Heart left ventricle (tissue), 16 donors: ENCODE data around the gene UBAP1L. TPM values are rescaled to one million over a fixed set of nuclear protein-coding genes. Genes with fewer than 3 reads are reported as not detected.

Experiments
- ATAC-seq, 4 donors: fragments of 200-7000 bp; cut with Tn5 transposase; one replicate each; pipeline ENCODE4 v1.9.1; 2020 to 2022; ENCODE audit warnings: moderate library complexity in 4 of 4, mild to moderate bottlenecking in 3 of 4, moderate number of reproducible peaks in 1 of 4
- DNase-seq, 5 donors: peaks; one replicate each; pipeline ENCODE4 v3.0.0-alpha.2; 2020
- H3K27ac ChIP-seq, 12 donors: fragments of 200-600 bp; sonication (generic) in 4 of 12; one replicate each; pipeline versions ENCODE4 v1.5.0 to v1.8.0; 2016 to 2022; ENCODE audit warnings: mild to moderate bottlenecking in 2 of 12
- H3K27me3 ChIP-seq, 9 donors: fragments of 200-600 bp; sonication (generic) in 2 of 9; one replicate each; pipeline versions ENCODE4 v1.5.1 to v1.8.0; 2016 to 2022; ENCODE audit warnings: mild to moderate bottlenecking in 3 of 9
- H3K36me3 ChIP-seq, 9 donors: fragments of 200-600 bp; sonication (generic) in 2 of 9; one replicate each; pipeline versions ENCODE4 v1.5.0 to v1.8.0; 2018 to 2022; ENCODE audit warnings: mild to moderate bottlenecking in 2 of 9
- H3K4me1 ChIP-seq, 12 donors: fragments of 200-600 bp; sonication (generic) in 4 of 12; one replicate each; pipeline versions ENCODE4 v1.5.0 to v1.8.0; 2016 to 2022; ENCODE audit warnings: mild to moderate bottlenecking in 3 of 12
- H3K4me3 ChIP-seq, 12 donors: fragments of 200-600 bp; sonication (generic) in 4 of 12; one replicate each; pipeline versions ENCODE4 v1.5.0 to v1.8.0; 2017 to 2022; ENCODE audit warnings: mild to moderate bottlenecking in 9 of 12, moderate library complexity in 4 of 12
- H3K9me3 ChIP-seq, 12 donors: fragments of 200-600 bp; sonication (generic) in 4 of 12; one replicate each; pipeline versions ENCODE4 v1.5.0 to v1.8.0; 2016 to 2022; ENCODE audit warnings: mild to moderate bottlenecking in 1 of 12
- POLR2A ChIP-seq, 2 donors: fragments of 450-650 bp; IDR thresholded peaks; one replicate each; pipeline ENCODE4 v1.6.1; 2017; ENCODE audit warnings: antibody characterized with exemption in 2 of 2, mild to moderate bottlenecking in 2 of 2, moderate library complexity in 2 of 2
- WGBS, 4 donors: extraction: QIAGEN DNeasy Blood & Tissue Kit in 2 of 4; methylation state at CpG; one replicate each; pipeline versions ENCODE4 v1.1.5 to v1.1.7; 2013 to 2018; 5-methylcytosine and 5-hydroxymethylcytosine counted together
- intact Hi-C, 10 donors: fragments of 100-400 bp; cut with DNase I; formaldehyde crosslinking; loops; one replicate each; pipeline versions ENCODE4 v1.11.1 to v1.14.2; 2022
- polyA plus RNA-seq, 2 donors: library from polyadenylated mRNA; stranded (reverse); fragments of 200-250 nt; gene quantifications; one replicate each; pipeline ENCODE4 v1.2.3, GENCODE V29; 2013
- total RNA-seq, 9 donors: library from RNA; depleted of rRNA in 2 of 9; stranded (reverse); fragments of >200 nt in 2 of 9; fragmentation: NEBNext Ultra II Directional in 3 of 9; extraction: Animal tissue kit (Norgen Biotek cat#: 25700) in 3 of 9; gene quantifications; one replicate each; pipeline versions ENCODE4 v1.1.0 to v1.2.4, GENCODE V29; 2016 to 2023
- TF ChIP-seq, protein P1 (sequence below), 12 donors: fragments of 200-600 bp; sonication (generic) in 4 of 12; IDR thresholded peaks; one replicate each; pipeline versions ENCODE4 v1.5.0 to v1.8.0; 2018 to 2022; ENCODE audit warnings: antibody characterized with exemption in 12 of 12, mild to moderate bottlenecking in 5 of 12
- donor health status: ischemic (EF 13 %, LVEDD 7.1; RV severe dilation, severe dysfunction).
- donor health status: healthy with polysubstance abuse.
- donor health status: DM: no; HTN: yes; CAD: no.
- donor health status: DM: no; HTN: no; CAD: no.
- donor health status: ischemic (EF 25% LVEDD 6.9; RV normal size, moderate dysfunction).
- donor health status: ischemic (EF 25% LVEDD 5.7; RV mildly dilated, moderate dysfunction).
- donor health status: healthy.
- donor health status: DM: yes; HTN: yes; CAD: no.
- donor health status: ischemic (EF 35%, LVEDD 5.7; RV mildly dilated, moderate dysfunction).
- donor health status: nonischemic (EF 11% LVEDD 7.7; RV severe dilation, severe dysfunction).
- donor health status: DM: yes; HTN: yes; CAD: no.
- donor health status: PGD.
- donor health status: ischemic (EF 29% LVEDD 5.4; RV normal size, mild dysfunction).
- donor health status: nonischemic (EF 23%, LVEDD 6.1; RV moderate dilation, normal function).

Gene UBAP1L
- total and polyA plus RNA-seq, 11 donors, result 0.51 to 2.2 (median 1.3) TPM

DNA sequence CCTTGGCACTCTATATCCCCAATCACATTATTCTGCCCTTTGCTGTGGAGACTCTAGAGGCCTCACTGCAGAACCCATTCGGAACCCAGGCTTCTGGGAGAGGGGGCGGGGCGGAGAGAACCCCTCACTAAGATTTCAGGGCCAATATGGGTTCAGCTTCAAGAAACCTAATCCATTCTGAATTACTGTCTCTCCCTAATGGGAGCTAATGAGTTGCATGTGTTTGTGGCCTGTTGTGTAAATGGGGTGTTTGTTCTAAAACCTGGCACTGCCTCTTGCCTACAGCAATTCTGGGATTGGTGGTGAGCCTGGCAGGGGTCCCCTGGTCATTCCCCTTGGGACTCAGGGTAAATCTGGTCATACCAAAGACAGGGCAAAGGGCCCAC is 46.6 kb downstream of the UBAP1L start:
- 78 to 86% (median 81%) methylated on average over 3 of the region's 3 CpGs for WGBS, 4 donors
- H3K27me3 ChIP-seq, result peaks cover 0 to 23% (median 0%) of the 10 kb centered on the region in 9 donors
- no peak for TF ChIP-seq POLR2A (IDR thresholded peaks at IDR 0.05)
- TF ChIP-seq, protein P1, sequence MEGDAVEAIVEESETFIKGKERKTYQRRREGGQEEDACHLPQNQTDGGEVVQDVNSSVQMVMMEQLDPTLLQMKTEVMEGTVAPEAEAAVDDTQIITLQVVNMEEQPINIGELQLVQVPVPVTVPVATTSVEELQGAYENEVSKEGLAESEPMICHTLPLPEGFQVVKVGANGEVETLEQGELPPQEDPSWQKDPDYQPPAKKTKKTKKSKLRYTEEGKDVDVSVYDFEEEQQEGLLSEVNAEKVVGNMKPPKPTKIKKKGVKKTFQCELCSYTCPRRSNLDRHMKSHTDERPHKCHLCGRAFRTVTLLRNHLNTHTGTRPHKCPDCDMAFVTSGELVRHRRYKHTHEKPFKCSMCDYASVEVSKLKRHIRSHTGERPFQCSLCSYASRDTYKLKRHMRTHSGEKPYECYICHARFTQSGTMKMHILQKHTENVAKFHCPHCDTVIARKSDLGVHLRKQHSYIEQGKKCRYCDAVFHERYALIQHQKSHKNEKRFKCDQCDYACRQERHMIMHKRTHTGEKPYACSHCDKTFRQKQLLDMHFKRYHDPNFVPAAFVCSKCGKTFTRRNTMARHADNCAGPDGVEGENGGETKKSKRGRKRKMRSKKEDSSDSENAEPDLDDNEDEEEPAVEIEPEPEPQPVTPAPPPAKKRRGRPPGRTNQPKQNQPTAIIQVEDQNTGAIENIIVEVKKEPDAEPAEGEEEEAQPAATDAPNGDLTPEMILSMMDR (IDR thresholded peaks at IDR 0.05), result no peak
- DNase-seq, result no peak
- H3K9me3 ChIP-seq, result no peaks in the 10 kb centered on the region
- H3K27ac ChIP-seq, result peak overlapping the region; percentile 59 to 93 (median 81)
- H3K4me3 ChIP-seq, result peak overlapping the region in 9 of 12 donors; percentile 49 to 79 (median 60)
- intact Hi-C loops, result no loop called here
- no peak for ATAC-seq
- H3K4me1 ChIP-seq, result peaks cover 18 to 79% (median 47%) of the 10 kb centered on the region in 12 donors
- H3K36me3 ChIP-seq, result peaks cover 0 to 4% (median 0%) of the 10 kb centered on the region in 9 donors

DNA sequence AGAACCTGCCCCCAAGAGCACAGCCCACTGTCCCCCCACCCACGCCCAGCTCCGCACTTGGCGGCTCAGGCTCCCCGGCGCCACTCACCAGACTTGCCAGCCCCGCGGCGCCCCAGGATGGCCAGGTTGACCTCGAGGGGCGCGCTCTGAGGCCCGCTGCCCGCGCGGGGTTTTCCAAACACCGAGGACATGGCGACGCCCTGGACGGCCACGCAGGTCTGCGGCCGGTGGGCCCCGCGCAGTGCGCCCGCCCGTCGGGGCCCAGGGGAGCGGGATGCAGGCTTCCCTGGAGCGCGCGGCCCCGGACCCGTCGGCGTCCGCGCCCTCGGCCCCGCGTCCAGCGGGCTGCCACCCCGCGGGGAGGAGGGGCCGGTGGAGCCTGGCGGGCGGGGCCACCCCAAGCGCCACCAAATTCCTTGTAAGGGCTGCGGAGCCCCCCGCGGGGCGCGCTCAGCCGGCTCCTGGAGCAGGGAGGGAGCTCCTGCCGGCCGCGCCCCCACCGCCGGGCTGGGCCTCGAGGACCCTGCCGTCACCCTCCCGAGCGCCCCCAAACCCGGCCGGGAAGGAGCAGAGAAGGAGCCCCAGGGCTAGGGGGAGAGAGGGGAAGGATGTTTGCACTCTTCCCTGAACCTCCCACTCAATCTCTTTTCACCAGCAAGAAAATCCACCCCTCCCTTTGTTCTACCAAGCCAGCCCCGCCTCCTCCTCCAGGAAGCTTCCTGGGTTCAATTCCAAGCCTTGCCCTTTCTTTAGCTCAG is 47.2 kb downstream of the UBAP1L start, which contains the start of gene RASL12:
Gene RASL12, minus strand, starts transcription at position 347 of the 758 bp plus-strand sequence. Its CDS starts 156 bp downstream, at position 191.
- Histone ChIP-seq H3K4me1 (peaks cover 18 to 79% (median 50%) of the 10 kb centered on the region in 12 donors), H3K27me3 (peaks cover 0 to 23% (median 0%) of the 10 kb centered on the region in 9 donors), H3K27ac (peak within 1 kb of the TSS; percentile 59 to 93 (median 81)), H3K9me3 (no peaks in the 10 kb centered on the region), H3K36me3 (peaks cover 0 to 4% (median 0%) of the 10 kb centered on the region in 9 donors), H3K4me3 (peak within 1 kb of the TSS; percentile 18 to 79 (median 59))
- 7 to 20% (median 13%) methylated on average over 19 to 66 of the region's 66 CpGs for WGBS, 4 donors
- TF ChIP-seq, protein P1 (IDR thresholded peaks at IDR 0.05), result no peak
- TF ChIP-seq POLR2A (IDR thresholded peaks at IDR 0.05), result peak in 1 of 2 donors; percentile 37
- intact Hi-C loops, result no loop called here
- DNase-seq, result peak in 2 of 5 donors; percentile 63 to 73
- peak in 1 of 4 donors; percentile 19 for ATAC-seq

DNA sequence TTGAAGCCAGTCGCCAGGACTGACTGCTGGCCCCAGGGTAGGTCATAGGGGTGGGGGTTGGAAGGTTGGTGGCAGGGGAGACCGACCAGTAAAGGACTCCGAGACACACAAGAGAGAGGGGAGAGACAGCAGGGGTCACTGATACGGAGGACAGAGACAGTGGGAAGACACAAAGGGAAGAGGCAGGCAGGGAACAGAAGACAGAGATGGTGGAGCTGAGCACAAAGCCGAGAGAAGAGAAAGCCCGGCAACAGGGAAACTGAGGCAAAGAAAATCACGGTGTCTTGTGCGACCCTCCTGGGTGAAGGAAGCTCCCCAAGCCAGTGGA is 47.7 kb downstream of the UBAP1L start:
- WGBS, 4 donors, result 26 to 39% (median 32%) methylated on average over 8 of the region's 8 CpGs
- no peaks in the 10 kb centered on the region for H3K9me3 ChIP-seq
- DNase-seq (no peak), ATAC-seq (no peak)
- peaks cover 0 to 4% (median 0%) of the 10 kb centered on the region in 9 donors for H3K36me3 ChIP-seq
- intact Hi-C loops, result no loop called here
- H3K27ac ChIP-seq, result peak overlapping the region; percentile 59 to 93 (median 81)
- peaks cover 17 to 74% (median 46%) of the 10 kb centered on the region in 12 donors for H3K4me1 ChIP-seq
- no peak for TF ChIP-seq POLR2A (IDR thresholded peaks at IDR 0.05)
- TF ChIP-seq, protein P1 (IDR thresholded peaks at IDR 0.05), result no peak
- peaks cover 0 to 23% (median 0%) of the 10 kb centered on the region in 9 donors for H3K27me3 ChIP-seq
- H3K4me3 ChIP-seq, result peak overlapping the region; percentile 18 to 79 (median 59)

DNA sequence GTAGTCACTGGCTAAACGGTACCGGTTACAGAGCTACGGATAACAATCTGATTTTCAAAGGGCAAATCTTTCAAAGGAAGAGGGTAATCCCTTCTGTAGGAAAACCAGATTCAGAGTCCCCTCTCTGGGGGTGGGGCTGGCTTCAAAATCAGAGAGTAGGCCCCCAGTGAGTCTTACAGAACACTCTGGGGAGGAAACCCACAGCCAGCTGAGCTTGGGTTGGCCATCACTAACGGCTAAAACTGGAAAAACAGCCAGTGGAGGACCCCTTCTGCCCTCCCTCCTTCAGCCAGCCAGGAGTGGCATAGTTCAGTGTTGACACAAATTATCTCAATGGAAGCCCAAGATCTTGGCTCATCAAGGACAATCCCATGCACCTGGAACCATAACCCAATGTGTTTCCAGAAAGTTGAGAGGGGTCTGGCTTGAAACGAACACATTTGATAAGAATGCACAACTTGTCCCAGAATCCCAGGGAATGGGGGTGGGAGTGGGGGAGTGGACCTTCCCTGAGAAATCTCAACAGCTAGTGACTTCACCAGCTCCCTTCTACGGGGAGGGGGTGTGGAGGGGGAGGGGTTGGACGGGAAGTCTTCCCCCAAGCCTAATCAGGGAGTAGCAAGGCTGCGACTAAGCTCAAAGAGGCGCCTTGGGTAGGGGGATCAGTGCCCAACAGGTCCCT is 48.2 kb downstream of the UBAP1L start:
- Histone ChIP-seq H3K9me3 (no peaks in the 10 kb centered on the region), H3K4me1 (peaks cover 12 to 72% (median 41%) of the 10 kb centered on the region in 12 donors), H3K27me3 (peaks cover 0 to 23% (median 0%) of the 10 kb centered on the region in 9 donors), H3K27ac (peak overlapping the region; percentile 59 to 93 (median 81)), H3K36me3 (peaks cover 0 to 4% (median 0%) of the 10 kb centered on the region in 9 donors), H3K4me3 (peak overlapping the region in 11 of 12 donors; percentile 43 to 79 (median 59))
- TF ChIP-seq, protein P1 (IDR thresholded peaks at IDR 0.05), result no peak
- TF ChIP-seq POLR2A (IDR thresholded peaks at IDR 0.05), result no peak
- intact Hi-C loops, result no loop called here
- peak in 1 of 4 donors; percentile 10 for ATAC-seq
- DNase-seq, result peak in 2 of 5 donors; percentile 52 to 57
- WGBS, 4 donors, result 43 to 50% (median 46%) methylated on average over 9 of the region's 9 CpGs
